Type B pancreatic cell (in vitro differentiated cells): Measurements from ENCODE around the gene FXYD5. TPM values are rescaled to one million over a fixed set of nuclear protein-coding genes. Genes with fewer than 3 reads are reported as not detected.

Experiments
- DNase-seq: peaks from one replicate; pipeline ENCODE4 v3.0.0; 2021; ENCODE audit warnings: mixed read lengths; ENCODE audit not compliant: unreplicated experiment; ENCODE audit errors: extremely low spot score
- H3K27ac Mint-ChIP-seq: 2 replicates; pipeline ENCODE4 v1.8.0; 2021; ENCODE audit warnings: mild to moderate bottlenecking, mixed read lengths
- H3K27me3 Mint-ChIP-seq: 2 replicates; pipeline ENCODE4 v1.8.0; 2021; ENCODE audit warnings: mixed read lengths
- H3K36me3 Mint-ChIP-seq: 2 replicates; pipeline ENCODE4 v1.8.0; 2021; ENCODE audit warnings: mixed read lengths
- H3K4me1 Mint-ChIP-seq: one replicate; pipeline ENCODE4 v1.8.0; 2021; ENCODE audit warnings: mixed read lengths; ENCODE audit not compliant: unreplicated experiment
- H3K4me3 Mint-ChIP-seq: 2 replicates; pipeline ENCODE4 v1.8.0; 2021; ENCODE audit warnings: mild to moderate bottlenecking, mixed read lengths
- H3K9me3 Mint-ChIP-seq: 2 replicates; pipeline ENCODE4 v1.8.0; 2021; ENCODE audit warnings: mixed read lengths
- CTCF ChIP-seq: fragments of 200-600 bp; sonication (generic); conservative IDR thresholded peaks from 2 replicates; pipeline ENCODE4 v1.5.0; 2021; ENCODE audit warnings: antibody characterized with exemption, mild to moderate bottlenecking
- total RNA-seq: library from RNA; stranded (reverse); gene quantifications from 2 replicates; pipeline ENCODE4 v1.2.1, GENCODE V29; 2021; ENCODE audit warnings: low replicate concordance

The FXYD5 gene
- total RNA-seq, 1 donor from 2014 or later = 24.2 TPM

- Mint-ChIP-seq H3K27me3 (peaks cover 49% of the 10 kb centered on the region), H3K36me3 (peaks cover 7% of the 10 kb centered on the region), H3K4me3 (no peak overlapping the region), H3K9me3 (peaks cover 11% of the 10 kb centered on the region), H3K4me1 (peaks cover 5% of the 10 kb centered on the region), H3K27ac (no peak overlapping the region)
- no peak for DNase-seq
- TF ChIP-seq CTCF = no peak
Measured at GRCh38 chr19:35159606-35160005, 5.1 kb downstream of the FXYD5 start.

DNA sequence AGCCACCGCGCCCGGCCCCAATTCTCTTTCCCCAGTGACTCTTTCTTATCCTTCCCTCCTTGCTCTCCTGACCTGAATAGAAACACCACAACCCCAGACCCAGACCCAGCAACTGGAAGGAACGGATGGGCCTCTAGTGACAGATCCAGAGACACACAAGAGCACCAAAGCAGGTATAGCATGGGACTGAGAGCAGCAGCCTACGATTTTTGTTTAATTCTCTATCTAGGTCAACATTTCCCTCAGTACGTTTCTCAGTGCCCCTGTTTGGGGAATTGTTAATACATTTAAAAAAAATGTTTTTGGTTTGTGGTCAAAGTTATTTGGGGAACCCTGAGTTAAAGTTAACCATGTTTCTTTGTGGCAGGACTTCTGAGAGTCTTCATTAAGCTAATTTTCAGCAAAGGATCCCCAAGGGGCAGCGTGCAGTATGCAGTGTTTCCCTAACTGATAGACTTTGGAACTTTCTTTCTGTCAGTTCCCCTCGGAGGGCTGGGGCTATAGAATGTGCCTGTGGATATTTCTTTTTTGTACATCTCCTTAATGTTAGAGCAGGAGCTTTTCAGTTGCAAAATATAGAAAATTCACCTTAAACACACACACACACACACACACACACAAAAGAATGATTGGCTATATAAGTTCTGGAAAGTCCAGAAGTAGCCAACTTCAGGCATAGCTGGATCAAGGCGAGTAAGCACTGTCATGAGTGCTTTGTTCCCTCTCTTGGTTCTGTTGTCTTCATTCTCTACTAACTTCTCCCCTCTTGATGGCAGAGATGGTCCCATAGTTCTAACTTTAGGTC is 6.3 kb downstream of the FXYD5 start:
- H3K27me3 Mint-ChIP-seq = peaks cover 37% of the 10 kb centered on the region
- H3K4me3 Mint-ChIP-seq = no peak overlapping the region
- no peak for DNase-seq
- H3K27ac Mint-ChIP-seq = no peak overlapping the region
- no peaks in the 10 kb centered on the region for H3K4me1 Mint-ChIP-seq
- H3K36me3 Mint-ChIP-seq = peaks cover 7% of the 10 kb centered on the region
- TF ChIP-seq CTCF = no peak
- H3K9me3 Mint-ChIP-seq = peaks cover 11% of the 10 kb centered on the region

GRCh38 chr19:35161434-35161743 is 6.9 kb downstream of the FXYD5 start:
- H3K27ac Mint-ChIP-seq = no peak overlapping the region
- peaks cover 8% of the 10 kb centered on the region for H3K36me3 Mint-ChIP-seq
- no peaks in the 10 kb centered on the region for H3K4me1 Mint-ChIP-seq
- H3K27me3 Mint-ChIP-seq = peaks cover 31% of the 10 kb centered on the region
- no peak for TF ChIP-seq CTCF
- no peak for DNase-seq
- H3K9me3 Mint-ChIP-seq = peaks cover 13% of the 10 kb centered on the region
- H3K4me3 Mint-ChIP-seq = no peak overlapping the region

GRCh38 chr19:35162471-35163326 is 8.2 kb downstream of the FXYD5 start:
- no peak overlapping the region for H3K4me3 Mint-ChIP-seq
- no peak for TF ChIP-seq CTCF
- peaks cover 16% of the 10 kb centered on the region for H3K9me3 Mint-ChIP-seq
- no peak for DNase-seq
- H3K36me3 Mint-ChIP-seq = peaks cover 12% of the 10 kb centered on the region
- H3K4me1 Mint-ChIP-seq = peaks cover 6% of the 10 kb centered on the region
- peak overlapping the region; percentile 70 for H3K27ac Mint-ChIP-seq
- peaks cover 18% of the 10 kb centered on the region for H3K27me3 Mint-ChIP-seq

- H3K36me3 Mint-ChIP-seq = peaks cover 12% of the 10 kb centered on the region
- peaks cover 1% of the 10 kb centered on the region for H3K27me3 Mint-ChIP-seq
- peaks cover 6% of the 10 kb centered on the region for H3K4me1 Mint-ChIP-seq
- peak overlapping the region; percentile 77 for H3K4me3 Mint-ChIP-seq
- DNase-seq = no peak
- peak overlapping the region; percentile 93 for H3K27ac Mint-ChIP-seq
- peaks cover 16% of the 10 kb centered on the region for H3K9me3 Mint-ChIP-seq
- TF ChIP-seq CTCF = no peak
Measured at GRCh38 chr19:35164418-35164817, 9.9 kb downstream of the FXYD5 start.
